Raji (cell line): ENCODE data around the gene SSR2.
A peak's percentile ranks its signal among the peaks of the same experiment; 100 is the strongest.

ENCODE experiments used
- POLR2A ChIP-seq: IDR thresholded peaks from 2 replicates; pipeline ENCODE4 v1.6.1; 2011; ENCODE audit warnings: low read depth, low read length, control low read depth; ENCODE audit not compliant: insufficient read depth

SSR2 gene

DNA sequence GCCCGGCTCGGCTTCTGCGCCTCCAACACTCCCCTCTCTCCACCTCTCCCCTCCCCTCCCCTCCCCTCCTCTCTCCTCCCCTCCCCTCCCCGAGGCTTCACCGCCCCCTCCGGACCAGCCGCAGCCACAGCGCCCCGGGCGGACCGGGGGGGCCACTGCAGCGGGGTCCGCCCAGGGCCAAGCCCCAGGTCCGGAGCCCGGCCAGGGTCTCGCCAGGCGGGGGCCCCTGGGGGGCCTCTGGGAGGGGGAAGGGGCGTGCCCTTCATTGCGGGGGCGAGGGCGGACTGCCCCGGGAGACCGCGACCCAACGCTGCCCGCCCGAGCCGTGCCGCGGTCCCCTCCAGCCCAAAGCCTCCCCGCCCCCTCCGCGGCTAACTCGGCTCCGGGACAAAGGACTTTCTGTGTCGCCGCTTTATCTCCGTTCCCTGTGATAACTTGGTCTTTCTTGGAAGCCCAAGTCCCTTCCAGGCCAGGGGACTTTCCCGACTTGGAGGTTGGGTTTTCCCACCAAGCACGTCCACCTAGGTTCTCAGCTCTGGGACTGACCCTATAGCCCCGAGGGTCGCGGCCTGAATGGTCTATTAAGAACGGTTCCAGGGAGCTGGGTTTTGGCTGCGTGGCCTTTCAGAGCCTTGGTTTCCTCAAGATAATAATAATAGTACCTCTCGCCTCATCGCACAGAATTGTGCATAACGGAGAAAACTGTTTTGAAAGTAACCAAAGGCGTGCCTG, 33.2 kb upstream of the SSR2 start, which contains the start of gene UBQLN4:
TSS of gene UBQLN4 (minus strand) at position 31 of the 732 bp plus-strand sequence. CDS start 97 bp downstream, outside the sequence.
- no peak; the same call in 1 of the 2 replicates for TF ChIP-seq POLR2A

DNA sequence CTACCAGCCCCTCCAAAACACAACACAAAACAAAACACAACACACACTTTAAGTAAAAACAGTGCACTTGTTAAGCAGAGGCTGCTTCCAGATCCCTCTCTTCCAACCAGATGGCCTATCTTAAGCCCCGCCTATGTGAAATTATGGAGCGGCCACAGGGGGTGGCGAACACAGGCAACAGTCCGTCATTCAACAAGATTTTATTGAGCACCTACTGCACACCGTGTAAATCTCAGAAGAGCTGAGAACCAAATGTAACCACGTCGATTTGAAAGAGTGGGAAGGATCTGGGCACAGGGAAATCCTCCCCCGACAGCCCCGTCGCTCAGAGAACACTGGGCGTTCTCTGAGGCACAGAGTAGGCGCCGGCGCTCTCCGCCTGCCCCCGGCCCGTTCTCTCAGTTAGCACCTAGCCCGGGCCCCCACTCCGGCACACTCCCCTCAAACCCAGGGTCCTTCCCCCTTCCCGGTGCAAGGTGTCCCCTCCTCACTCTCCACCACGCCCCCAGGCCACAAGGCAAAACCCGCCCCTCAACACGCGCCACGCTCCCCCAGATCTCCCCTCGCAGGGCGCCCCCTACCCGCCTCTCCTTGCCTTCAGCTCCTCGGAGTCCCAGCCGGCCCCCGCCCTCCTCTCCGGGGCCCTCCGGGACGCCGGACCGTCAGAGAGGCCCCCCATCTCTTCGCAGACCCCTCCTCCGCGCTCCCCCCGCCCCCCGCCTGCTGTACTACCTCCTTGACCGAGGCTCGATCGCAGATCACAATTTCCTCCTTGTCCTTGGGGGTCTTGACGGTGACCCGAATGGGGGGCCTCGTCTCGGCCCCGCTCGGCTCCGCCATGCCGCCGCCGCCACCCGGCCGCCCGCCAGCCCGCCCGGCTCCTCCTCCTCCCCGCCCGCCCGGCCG, 32.4 kb upstream of the SSR2 start:
- TF ChIP-seq POLR2A, result peak; percentile 3; the same call in 1 of the 2 replicates

DNA sequence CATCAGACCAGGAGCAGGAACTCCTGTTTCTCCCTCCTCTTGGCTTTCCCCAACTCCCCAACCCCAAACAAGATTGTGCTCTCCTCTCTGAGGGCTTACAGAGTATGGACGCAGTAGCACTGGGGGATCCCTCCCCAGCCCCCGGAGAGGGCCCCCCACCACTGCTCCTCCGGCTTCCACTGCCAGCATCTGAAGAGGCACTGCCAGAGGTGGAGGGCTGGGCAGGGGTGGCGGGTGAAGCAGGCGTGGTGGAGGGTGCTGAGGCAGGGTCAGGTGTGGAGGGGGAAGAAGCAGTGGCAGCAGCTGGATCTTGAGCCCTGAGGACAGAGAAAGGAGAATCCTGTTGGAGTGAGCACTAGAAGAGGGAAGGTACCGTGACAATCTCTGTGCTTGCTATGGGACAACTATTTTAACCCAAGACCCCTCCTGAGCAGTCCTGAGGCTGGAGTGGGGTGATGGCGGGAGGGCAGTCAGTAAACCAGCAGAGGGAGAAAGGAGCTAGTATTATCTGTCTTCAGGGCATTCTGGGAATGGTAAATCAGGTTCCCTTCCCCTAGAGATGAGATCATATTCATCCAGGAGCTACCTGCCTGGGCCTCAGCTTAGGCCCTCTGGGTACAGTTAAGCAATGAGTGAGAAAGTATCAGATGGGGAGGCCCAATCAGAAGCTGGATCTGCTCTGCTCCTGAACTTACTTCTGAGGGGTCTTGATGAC, 30.4 kb upstream of the SSR2 start:
- no peak for TF ChIP-seq POLR2A

DNA sequence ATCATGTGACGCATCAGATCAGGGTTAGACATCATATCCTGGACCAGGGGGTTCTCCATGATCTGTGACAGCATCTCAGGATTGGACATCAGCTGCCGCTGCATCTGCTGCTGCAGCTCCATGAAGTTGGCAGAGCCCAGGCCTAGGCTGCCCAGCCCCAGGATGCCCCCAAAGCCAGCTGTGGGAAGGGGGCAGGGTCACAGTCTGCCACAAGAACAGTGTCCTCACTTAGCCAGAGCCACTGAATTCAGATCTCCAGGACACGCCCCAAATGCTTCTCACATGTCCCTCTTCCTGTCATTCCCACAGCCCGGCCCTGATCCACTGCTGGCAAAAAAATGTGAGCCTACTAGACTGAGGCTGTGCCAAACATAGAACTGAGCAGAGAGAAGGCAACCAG, 29.6 kb upstream of the SSR2 start:
- no peak for TF ChIP-seq POLR2A

DNA sequence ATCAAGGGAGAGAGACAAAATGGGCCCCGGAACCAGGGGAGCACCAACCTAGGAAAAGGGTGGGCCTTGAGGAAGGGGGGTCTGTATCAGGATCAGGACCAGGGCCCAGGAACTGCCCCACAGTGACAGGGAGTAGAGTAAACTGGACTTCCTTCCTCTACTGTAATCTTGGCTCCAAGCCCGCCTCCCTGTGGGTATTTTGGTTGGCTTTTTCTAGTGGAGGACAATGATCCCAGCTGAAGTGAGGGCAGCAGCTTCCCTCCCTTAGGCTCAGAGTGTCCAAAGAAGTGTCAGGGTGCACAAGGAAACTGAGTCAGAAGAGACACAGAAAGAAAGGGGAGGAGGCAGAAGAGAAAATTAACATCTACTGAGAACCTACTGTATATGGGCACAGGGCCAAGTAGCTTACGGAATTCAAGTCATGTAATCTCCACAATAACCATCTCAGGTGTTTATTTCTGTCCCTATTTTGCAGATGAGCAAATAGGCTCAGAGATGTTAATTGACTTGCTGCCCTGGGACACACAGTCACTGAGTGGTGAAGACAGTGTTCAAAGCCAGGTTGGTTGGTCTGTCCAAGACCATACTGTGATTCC, 28.0 kb upstream of the SSR2 start:
- no peak for TF ChIP-seq POLR2A

DNA sequence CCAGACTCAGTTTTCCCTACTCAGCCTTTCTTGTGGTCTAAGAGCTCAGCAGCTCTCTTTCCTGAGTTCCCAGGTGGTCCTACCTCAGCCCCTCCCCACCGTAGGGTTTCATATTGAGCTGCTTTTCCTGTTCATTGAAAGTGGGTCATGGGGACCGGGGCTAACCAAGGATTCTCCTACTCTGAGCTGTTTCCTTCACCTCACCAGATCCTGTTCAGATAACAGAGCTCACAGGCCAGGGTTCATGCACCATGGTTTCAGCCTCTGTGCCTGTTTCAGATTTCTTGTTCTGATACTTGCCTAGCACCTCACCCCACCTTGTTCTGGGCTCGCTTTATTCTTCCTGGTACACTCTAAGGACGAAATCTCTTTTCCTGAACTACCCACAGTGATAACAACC, 24.3 kb upstream of the SSR2 start:
- TF ChIP-seq POLR2A, result no peak

DNA sequence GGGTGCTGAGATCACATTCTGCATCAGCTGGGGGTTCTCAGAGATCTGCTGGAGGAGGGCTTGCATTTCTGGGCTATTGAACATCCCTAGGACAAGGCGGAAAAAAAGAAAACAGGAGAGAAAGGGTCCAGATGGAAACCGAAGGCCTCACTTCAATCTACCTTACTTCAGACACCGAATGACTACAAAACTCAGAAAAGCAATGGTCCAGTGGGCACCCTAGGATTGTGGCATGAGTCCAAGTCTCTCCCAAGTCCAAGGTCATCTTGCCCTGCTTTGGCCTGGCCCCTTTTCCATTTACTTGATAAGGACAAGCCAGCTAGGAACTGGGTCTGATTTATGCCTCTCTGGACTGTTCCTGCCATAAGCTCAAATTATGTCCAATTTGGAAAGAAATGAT, 22.1 kb upstream of the SSR2 start:
- TF ChIP-seq POLR2A, result no peak

DNA sequence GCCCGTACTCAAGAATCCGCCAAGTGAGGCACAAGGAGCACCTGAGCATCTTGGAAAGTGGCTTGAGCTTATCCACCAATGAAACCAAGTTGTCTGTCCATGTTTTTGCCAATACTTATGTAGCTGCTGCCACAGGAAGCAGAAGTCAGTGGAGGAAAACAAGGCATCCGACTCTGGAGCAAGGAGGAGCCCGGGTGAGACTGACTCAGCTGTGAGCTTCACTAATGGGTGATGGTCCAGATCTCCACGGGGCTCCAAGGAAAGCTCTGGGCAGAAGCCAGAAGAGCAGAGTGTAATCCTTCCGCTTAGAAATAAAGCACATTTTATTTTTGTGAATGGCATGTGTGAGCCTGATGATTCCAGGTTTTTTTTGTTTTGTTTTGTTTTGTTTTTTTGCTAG, 12.3 kb upstream of the SSR2 start:
- no peak for TF ChIP-seq POLR2A

DNA sequence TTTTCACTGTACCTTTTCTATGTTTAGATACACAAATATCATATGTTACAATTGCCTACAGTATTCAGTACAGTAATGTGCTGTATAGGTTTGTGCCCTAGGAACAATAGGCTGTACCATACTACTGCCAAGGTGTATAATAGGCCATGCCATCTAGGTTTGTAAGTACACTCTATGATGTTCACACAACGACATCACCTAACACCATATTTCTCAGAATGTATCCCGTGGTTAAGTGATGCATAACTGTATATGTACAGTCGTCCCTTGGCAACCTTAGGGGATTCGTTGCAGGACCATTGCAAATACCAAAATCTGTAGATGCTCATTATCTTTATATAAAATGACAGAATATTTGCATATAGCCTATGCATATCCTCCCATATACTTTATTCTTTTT, 5.8 kb upstream of the SSR2 start:
- TF ChIP-seq POLR2A, result no peak

DNA sequence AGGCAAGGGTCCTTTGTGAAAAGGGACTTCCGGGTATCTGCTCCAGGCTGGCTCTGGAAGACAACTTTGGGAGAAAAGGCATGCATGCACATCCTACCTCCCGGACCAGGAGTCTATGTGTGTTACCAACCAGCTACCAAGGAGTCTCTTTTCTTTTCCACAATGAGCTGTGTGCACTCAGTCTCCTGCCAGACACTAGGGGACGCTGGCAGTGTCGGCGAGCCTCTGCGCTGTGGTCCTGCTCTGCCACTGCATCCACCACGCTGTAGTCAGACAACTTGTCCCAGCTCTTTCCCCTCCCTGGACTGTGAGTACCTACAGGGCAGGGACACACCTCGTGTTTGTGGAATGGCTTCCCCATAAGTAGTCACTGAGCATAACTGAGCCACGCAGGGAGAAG, 5.1 kb upstream of the SSR2 start:
- no peak for TF ChIP-seq POLR2A

DNA sequence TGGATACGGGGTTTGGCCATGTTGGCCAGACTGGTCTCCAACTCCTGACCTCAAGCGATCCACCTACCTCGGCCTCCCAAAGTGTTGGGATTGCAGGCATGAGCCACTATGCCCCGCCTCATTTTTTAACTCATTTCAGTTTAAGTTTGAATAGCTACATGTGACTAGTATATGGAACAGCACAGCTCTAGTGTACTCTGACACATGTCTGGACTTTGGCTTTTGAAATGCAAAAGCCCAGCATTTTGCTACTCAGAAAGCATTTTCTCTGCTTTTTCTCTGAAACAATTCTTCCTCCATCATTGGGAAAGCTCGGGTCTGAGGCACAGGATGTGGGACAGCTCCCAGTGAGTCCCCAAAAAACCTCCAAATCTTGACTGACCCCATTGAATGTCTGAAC, 4.0 kb upstream of the SSR2 start:
- no peak for TF ChIP-seq POLR2A

DNA sequence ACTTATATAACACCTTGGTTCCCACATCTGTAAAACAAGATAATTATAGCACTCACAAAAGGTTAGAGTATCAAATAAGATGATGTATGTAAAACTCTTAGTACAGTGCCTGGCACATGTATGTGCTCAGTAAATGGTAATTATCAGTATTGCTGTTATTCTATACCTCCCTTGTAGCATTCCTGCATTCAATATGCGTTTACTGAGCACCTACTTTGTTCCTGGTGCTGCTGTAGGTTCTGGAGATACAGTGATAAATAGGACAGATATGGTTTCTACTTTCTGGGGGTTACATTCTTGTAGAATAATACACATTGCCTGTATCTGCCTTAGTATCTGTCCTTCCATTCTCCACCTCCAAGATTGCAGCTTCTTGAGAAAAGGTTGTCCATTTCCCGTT, 1.2 kb upstream of the SSR2 start:
- no peak for TF ChIP-seq POLR2A

DNA sequence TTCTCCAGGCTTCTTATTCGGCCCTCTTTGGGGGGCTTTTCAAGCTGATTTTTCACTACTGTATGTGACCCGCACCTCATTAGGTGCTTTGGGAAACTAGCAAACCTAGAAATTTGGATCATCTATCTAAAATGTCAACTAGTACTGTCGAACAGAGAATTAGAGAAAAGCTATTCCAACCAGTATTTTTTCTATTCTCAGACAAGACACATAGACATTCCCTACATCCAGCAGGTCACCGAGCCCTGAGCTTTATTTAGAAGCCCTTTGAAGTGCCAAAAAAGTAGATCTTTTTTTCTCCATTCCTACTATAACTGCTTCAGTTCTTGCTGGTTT, 310 bp upstream of the SSR2 start:
- no peak for TF ChIP-seq POLR2A

DNA sequence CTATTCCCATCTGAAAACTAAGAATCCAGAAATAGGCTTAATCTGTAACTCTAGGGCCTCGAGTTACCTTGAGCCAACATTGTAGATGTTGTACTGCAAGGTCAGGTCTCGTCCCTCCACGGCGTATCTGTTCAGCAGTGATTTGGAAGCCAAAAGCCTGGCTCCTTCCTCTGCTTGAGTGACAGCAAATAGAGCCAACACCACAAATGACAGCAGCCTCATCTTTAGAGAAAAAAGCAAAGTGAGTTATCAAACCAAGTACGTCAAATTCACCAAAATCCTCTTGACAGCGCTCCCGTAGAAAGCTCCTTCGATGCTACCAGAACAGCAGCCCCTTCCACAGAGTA, 832 bp downstream of the SSR2 start:
- TF ChIP-seq POLR2A, result no peak

DNA sequence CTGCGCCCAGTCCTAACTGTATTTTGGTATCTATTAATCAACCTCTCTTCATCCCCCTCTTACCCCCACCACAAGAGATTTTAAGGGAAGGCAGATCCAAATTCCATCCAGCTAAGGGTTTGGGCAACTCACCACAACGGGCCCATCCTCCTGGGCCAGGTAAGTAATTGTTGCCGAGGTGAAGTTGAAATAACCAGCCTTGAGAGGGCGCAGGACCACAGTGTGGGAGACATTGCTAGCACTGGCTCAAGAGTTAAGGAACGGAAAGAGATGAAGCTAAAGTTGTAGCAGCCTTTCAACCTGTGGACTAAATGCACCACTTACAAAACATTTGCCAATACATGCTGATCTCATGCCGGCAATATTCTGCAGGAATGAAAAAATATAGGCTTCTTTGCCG, 5.9 kb downstream of the SSR2 start:
- no peak for TF ChIP-seq POLR2A

DNA sequence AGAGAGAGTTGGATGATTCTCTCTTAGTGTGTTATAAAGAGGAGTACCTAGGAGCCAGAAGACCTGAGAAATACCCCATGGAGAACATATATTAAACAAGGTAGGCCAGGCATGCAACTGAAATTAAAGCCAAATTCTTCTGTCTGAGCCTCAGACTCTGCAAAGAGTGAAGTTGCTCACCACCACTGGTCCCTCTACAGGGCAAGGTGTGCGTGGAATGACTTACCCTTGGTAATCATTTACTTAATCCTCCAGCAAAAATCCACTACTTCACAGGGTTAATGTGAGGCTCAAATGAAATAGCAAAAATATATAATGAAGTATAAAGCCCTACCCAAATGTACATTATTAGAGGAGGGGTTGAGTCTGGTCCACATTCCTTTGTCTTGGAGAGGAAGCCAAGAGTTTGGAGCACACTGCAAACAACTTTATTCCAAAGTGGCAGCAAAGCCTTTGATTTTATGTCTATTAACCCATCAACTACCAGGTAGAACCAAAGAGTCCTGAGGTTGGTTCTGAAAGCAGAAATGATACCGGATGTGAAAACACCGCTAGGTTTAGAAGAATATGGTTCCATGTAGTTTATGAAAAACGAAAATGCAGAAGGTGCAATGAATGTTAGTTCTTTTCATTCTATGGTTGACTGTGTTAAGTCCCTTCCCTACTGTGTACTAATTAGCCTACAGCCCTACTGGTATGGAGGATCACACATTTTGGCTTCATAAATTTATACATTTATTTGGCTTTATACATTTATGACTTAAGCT, 8.5 kb downstream of the SSR2 start:
- no peak for TF ChIP-seq POLR2A
